NCI-H524 treated with DMSO at 0.1 percent for 48 hours (cell line): ENCODE data around the gene KLK14.

ENCODE experiments used
- DNase-seq: peaks from one replicate; lab custom pipeline; 2025; lab: John Stamatoyannopoulos, UW

KLK14 gene

DNA sequence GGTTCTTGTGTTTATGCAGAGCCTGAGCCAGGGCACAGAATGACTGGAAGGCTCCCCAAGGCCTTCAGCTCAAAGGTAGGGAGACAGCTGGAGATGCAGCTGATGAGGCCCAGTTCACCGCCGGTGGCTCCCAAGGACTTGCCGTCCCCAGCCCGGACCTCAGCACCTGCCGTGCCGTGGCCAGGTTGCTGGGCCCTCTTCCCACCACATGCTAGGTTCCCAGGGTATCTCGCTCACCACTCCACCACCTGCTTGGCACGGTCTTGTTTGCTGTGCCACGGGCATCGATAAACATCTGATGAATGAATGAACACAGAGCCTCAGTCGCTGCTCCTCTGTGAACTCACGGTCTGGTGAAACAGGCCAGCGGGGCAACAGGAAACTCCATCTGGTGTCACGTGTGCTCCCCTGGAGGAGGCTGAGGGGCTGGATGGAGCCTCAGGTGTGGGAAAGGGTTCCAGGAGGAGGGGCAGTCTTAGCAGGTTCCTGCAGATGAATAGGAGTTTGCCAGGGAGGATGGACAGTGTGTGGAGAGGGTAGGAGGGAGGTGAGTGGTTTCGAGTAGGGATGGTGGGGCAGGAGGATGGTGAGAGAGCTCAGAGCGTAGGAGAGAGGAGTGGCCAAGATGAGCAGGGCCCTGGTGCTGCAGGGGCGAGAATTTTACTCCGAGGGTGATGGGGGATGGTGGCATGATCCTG is 3.6 kb upstream of the KLK14 start:
- no peak for DNase-seq

DNA sequence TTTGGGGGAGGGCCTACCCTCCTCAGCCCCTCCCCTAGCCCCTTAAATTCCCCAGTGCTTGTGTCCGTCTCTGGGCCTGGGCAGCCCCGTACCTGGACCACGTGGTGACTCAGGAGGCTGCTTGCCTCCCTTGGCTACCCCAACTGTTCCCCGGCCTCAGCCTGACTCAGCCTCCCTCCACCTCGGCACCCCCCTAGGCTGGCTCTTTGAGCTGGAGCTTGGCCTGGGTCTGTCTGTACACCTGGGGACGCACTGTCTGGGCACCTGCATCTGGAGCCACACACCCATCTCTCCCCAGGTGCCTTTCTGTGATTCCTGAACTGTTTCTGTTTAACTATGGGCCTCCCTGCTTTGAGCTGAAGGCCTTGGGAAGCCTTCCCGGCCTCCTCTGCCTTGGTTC is 1.8 kb upstream of the KLK14 start:
- DNase-seq, result no peak

DNA sequence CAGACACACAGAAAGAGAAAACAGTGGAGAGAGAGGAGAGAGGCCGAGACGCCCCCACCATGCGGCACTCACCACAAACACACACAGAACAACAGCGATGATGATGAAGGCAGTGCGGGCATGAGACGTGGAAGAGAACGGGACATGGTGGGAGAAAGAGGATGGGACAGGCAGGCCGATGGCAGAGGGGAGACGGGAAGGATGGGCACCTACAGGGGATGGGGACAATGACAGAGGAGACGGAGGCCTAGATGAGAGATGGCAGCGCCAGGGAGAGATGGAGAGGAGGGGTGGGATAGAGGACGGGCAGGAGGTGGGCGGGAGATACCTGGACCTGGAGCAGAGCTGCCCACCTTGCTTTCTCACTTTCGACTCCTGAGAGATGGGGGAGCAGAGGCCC is 1.1 kb upstream of the KLK14 start:
- no peak for DNase-seq

DNA sequence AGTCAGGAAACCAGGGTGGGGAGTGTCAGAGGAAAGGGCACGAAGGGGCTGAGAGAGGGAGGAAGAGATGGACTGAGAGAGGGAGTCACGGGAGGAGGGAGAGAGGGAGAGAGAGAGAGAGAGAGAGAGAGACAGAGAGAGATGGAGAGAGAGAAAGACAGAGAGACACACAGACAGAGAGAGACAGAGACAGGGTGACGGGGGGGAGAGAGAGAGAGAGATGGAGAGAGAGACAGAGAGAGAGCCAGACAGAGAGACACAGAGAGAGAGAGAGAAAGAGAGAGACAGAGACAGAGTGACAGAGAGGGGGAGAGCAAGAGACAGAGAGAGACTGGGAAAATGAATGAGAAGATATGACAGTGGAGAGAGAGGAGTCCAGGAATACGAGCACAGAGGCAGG is 494 bp upstream of the KLK14 start:
- no peak for DNase-seq

DNA sequence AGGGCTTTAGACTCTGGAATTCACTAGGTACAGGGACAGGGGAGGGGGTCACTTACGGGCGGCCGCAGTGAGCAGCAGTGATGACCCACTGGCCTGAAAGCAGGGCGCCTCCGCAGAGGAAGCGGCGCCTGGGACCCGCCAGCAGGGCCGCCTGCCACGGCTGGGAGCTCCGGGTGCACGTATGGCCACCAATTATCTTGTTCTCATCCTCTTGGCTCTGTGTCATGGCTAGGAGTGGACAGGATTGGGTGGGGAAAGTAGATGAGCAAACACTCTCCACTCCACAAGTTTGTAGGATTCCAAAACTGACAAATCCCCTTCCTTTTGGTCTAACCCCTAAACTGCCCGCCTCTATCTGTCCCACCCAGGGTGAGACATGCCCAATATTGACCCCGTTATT is 1.2 kb downstream of the KLK14 start:
- no peak for DNase-seq

DNA sequence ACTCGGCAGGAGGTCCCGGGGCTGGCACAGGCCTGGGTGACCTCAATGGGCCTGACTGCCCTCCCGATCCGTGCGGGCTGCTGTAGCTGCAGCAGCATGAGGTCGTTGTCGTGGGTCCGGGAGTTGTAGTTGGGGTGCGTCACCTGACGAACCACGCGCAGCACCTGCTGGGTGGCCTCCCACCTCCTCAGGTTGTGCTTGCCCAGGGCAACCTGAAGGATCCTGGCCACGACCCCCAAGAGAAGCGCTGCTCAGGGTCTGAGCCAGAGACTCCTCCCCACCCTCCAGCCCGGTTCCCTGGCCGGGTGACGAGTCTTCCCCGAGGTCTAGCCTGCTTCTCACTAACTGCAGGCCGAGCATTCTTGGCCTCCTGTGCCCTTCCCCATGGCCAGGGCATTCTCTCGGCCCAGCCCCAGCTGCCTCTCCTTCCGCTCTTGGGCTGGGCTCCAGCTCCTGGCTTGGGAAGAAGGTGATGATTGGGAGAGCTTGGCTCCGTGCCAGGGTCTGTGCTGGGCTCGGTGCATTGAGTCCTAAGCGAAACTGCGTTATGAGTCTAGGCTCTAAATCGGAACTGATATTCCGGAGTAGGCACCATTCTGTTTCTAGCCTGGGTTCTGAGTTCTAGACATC is 3.1 kb downstream of the KLK14 start:
- no peak for DNase-seq

DNA sequence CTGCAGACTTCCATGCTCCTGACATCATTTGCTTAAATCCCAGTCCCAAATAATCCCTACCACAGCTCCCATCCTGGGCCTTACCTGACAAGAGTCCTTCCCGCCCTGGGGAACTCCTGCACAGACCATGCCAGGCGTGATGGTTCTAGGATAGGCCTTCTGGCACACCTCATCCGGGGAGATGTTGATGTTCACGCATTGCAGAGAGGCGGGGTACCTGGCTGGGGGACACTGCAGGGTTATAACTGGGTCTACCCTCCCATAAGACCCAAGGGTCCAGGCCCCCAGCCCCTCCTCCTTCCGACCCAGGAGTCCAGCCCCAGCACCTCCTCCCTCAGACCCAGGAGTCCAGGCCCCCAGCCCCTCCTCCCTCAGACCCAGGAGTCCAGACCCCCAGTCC is 4.0 kb downstream of the KLK14 start:
- no peak for DNase-seq

DNA sequence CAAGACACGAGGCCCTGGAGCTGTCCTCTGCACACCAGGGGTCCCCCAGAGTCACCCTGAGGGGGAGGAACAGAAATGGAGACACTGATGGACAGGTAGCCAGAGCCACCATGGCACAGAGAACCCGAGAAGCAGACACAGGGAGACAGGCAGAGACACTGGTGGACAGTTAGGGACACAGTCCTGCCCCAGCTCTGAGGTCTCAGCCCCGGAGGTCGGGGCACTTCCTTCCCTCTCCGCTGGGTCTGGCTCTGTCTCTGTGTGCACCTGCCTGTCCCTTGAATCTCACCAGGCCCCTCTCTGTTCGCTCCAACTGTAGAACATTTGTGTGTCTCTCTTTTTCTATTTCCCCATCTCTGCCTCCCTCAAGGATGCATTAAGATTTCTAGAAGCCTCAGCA is 4.6 kb downstream of the KLK14 start:
- no peak for DNase-seq

DNA sequence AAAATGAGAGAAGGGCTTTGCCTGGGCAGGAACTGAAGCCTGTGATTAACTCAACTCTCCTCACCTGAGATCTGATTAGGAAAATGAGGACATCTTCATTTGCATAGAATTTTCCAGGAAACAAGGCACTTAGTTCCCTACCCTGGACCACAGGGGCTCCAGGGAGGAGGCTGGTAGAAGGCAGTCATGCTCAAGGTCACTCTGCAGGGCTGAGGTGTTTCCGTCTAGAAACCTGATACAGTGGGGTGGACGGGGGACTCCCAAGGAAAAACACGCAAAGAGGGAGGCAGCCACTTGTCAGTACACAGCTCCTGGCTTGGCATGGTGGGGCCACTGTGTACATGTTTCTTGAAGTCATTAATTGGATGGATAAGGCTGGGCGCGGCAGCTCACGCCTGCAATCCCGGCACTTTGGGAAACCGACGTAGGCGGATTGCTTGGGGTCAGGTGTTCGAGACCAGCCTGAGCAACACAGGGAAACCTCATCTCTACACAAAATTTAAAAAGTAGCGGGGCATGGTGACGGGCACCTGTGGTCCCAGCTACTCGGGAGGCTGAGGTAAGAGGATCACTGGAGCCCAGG is 6.0 kb downstream of the KLK14 start:
- DNase-seq, result no peak

DNA sequence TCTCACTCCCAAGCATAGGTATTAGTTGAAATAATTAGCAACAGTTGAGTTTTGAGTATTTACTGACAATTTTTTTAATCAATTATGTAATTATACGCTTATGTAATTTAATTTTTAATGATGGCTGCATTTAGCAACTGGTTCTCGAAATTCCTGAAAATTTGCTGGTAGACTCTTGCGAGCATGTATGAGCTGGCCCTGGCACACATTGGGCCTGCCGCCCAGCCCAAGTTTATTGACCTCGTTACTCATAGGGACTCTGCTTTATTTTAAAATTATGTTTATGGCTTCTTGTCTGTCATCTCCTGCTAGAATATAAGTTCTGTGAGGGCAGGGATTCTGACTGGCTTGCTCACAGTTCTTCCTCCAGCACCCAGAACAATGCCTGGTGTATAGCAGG is 6.7 kb downstream of the KLK14 start:
- DNase-seq, result no peak

DNA sequence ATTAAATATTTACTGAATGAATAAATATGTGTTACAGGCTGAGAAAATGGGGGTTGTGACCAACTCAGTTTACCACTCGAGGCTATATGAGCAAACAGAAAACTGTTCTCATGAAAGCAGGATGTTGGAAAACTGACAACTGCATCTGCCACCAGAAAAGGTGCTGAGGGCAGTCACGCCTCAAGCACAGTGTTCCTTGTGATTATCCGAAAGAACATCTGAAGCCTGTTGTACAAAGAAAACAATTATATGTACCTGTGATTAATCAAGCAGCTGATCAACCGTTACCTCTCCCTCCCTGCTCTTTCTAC is 11.6 kb downstream of the KLK14 start:
- DNase-seq, result no peak

DNA sequence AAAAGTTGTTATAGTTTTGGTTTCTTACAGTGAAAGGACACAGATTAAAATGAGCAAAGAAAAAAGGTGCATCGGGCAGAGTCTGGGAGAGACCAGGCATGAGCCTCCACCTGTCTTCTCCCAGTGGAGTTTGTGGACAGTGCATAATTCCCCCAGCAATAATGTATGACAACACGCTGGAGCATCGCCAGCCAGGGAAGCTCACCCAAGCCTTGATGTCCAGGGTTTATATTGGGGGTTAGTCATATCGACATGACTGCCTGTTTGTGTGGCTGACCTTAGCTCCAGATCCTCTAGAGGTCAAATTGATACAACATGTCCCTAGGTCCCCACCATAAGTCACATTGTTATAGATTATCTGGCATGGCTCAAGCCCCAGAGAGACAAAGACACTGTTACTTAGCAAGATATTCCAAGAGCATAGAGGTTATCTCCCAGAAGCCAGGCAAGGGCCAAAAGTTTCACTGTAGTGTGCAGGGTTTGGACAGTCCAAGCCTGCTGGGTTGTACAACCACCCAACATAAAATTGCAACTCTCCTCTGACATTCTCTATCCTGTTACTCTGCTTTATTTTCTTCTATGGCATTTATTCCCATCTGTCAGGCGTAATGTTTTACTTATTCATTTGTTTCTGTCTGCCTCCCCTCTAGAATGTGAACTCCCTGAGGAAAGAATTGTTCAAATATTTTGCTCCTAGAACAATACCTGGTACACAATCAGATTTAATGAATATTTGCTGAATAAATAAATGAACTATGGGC is 12.2 kb downstream of the KLK14 start:
- no peak for DNase-seq

DNA sequence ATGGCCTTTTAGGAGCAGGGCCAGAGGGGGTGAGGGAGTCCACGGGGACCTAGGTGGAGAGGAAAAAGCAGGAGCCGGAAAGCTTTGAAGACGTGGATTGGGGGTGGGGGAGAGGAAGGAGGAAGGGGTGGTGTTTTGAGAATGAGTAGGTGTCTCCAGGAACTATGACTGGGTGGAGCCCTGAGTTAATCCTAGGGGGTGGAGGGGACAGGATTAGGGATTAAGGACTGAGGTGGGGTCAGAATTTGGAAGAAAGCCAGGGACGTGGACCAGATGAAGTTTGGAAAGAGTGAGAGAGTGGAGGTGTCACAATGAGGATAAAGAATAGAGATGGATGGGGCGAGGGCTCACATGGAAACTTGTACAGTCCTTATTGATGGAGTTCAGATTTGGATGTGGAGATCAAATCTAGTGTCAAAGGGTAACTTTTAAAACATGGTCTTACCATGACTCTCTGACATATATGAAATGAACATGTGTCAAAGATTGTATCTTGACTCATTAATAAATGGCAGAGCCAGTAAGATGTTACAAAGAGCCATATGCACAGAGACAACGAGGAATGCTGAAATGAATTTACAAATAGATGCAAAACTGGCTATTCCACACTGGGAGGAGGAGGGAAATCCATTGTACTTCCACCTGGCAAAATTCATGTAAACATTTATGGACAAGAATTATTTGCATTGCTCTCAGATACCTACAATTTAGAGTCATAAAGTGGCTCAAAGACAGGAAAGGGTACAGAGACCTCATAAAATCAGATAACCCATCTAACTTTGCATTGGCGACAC is 16.1 kb downstream of the KLK14 start:
- DNase-seq, result no peak

DNA sequence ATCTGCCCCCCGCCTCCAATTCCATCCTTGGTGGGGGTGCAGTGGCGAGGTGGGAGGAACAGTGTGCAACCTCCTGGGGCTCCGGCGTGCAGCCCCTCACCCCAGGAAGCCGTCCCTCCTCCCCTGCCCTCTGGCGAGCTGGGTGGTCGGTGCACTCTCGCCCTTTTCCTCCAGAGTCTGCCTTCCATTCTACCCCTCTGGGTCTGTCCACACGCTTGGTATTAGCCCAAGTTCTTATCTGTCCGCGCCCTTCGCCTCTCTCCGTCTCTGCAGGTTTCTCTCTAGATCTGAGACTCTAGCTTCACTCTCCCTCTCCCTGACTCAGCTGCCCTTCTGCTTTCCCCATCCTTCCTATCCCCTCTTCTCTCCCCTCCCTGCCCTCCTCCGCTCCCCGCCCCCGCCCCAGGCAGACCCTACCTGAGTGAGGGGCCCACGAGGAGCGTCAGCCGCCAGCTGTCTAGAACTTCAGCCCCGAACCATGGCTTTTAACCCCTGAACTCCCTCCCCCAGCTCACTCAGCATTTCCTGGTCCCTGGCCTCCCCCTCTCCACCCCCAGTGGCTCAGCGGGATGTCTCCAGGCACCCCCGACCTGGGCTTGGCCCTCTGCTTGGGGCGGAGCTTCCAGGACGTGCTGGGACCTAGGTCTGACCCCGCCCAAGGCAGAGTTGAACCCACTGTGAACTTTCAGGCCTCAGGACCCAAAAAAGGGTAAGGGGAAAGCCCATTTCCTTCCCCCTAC is 17.3 kb downstream of the KLK14 start:
- no peak for DNase-seq

DNA sequence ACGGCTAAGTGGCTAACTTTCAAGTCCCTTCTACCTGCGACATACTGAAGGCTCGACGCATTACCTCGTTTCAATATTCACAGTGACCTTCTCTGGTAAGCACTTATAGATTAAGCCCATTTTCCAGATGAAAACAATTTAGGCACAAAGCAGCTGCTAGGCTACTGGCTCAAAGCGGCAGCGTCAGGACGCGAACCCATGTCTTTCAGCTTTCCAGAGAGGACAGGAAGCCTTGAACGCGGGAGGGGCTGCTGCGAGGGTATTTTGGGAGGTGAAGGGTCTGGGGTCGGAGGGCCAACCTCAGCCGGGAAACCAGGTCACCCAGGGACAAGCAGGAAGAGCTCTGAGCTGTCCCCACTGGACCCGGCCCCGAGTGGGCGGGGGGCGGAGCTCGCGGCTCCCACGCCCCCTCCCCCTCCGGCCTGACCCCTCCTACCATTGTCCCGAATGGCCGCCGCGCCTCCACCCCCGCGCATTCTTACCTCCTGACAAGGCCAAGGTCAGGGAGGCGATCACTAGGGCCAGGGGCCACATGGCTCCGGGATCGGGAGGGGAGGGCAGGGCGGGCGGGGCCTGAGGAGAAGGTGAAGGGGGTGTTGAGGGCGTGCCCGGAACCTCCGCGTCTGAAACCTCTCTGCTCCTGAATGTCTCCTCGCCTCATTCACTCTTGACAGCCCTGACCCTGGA is 18.0 kb downstream of the KLK14 start, which contains the start of gene KLK13:
KLK13 (minus strand) TSS at position 559 of the 687 bp plus-strand sequence; CDS start at position 534, 25 bp downstream.
- DNase-seq, result no peak

DNA sequence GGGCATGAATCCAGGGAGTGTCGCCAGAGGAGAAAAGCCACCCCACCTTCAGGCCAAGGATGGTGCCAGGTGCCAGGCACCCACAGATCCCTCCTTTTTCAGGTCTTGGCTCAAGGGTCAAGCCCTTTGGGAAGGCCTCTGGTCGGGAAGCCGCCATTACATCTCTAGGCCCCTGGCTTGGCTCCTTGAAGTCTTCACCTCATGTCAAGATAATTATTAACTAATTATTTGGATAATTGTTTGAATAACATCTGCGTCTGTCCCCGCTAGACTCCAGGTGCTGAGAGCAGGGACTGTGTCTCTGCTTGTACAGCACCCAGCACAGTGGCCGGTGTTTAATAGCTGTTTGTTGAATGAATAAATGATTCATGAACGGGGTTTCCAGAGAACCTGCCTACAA is 19.0 kb downstream of the KLK14 start:
- DNase-seq, result no peak

DNA sequence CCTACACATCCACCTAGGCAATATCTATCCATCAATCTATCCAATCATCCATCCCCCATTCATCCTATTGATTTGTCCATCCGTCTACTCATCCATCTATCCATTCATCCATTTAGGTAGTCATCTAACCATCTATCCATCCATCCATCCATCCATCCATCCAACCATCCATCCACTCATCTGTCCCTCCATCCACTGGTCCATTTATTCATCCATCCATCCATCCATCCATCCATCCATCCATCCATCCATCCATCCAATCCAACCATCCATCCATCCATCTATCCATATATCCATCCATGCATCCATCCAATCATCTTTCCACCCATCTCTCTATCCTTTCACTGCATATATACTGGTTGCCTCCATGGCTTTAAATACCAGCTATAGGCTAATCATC is 21.7 kb downstream of the KLK14 start:
- no peak for DNase-seq

DNA sequence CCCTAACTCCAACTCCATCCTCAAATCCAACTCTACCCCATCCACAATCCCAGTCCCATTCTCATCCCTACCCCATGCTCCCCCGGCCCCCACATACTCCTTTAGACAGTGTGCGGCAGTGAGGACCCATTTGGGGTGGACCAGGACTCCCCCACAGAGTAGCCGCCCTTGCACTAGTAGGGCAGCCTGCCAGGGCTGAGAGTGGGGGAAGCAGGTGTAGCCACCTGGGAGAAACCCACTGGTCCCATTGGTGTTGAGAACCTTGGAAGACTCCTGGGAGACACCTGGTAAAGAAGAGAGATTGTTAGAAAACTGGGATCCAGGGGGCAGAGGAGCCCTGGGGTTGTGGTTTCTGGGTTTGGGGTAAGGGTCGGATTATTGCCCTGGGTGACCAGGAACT is 22.4 kb downstream of the KLK14 start:
- no peak for DNase-seq

DNA sequence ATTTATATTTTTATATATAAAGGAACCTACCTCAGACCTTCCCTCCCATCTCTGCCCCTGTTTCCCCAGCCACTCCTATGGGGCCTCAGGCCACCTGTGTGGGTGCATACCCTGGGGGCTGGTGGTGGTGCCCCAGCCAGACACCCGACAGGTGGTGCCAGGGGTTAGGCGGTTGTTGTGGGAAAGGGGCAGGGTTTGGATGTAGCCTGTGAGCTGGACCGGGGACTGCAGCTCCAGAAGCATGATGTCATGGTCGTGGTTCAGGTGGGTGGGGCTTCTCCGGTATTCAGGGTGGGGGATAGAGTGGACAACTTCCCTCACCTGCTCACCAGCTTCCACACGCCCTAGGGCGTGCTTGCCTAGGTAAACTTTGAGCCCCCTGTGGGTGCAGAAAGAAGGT is 23.0 kb downstream of the KLK14 start:
- DNase-seq, result no peak

DNA sequence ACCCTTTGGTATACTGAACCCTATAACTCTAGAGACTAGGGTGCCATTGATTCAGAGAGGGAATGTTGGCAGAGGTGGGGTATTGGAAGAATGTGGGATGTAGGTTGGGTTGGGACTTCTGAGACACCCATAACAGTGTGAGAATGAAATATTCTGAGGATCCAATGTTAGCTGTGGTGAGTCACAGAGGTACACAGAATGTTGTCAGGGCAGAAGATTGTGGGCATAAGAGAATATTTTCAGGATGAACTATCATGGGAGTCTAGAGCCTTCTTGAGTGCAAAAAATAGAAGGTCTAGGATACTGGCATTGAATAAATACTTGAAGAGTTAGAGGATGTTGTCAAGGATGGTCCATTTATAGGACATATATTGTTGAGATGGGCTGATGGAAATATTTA is 26.8 kb downstream of the KLK14 start:
- DNase-seq, result no peak

DNA sequence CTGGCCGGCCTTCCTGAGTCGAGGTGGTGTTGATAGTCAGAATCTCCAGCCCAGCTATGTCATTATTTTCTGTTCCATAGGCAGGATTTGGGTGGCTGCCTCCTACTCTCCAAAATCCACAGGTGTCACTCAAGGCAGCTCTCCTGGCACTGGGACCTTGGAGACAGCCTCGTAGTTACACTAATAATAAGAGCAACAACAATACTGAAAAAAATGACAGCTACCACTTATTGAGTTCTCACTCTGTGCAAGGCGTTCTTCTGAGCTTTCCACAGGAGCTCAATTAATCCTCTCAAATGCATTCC is 35.7 kb downstream of the KLK14 start:
- no peak for DNase-seq
